LNCAP (cell line): ENCODE measurements around the gene SMU1.

ENCODE experiments used
- TF ChIP-seq, protein P1 (sequence below): fragments of 450-650 bp; IDR thresholded peaks from 2 replicates; pipeline ENCODE4 v1.5.1; 2017; ENCODE audit warnings: mild to moderate bottlenecking

Gene SMU1

DNA sequence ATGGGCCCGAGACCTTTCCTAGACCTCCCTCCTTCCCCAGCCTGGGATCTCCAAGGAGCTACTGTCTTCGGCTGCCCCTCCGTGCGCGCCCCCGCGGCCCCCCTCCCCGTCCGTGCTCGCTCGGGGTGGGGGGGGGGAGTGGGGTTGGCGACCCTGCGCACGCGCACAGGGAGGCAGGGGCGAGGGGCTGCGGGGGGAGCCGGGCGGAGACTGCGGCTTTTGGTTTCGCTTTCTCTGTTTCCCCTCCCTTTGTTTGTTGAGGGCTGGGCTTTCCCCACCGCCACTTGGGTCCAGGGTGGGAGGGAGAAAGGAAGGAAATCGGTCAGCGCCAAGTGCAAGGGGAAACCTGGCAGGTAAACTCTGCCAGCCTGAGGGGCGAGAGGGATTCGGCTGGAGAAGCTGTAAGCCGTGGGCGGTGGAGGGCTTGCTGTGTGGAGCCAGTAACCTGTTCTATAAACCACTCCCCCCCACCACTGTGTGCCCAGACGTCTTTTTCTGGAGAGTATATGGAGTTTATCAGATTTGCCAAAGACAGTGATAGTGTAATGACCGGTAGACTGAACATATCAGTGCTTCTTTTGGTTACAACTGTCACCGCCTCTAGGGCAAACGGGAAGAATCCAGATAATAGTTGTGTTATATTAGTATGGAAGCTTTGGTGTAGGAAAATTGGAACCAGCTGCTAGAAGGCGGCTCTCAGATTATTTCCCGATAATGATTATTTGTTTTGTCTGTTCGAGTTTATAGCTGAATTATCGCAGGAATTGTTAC lies 50.7 kb downstream of the SMU1 start:
- TF ChIP-seq, protein P1, sequence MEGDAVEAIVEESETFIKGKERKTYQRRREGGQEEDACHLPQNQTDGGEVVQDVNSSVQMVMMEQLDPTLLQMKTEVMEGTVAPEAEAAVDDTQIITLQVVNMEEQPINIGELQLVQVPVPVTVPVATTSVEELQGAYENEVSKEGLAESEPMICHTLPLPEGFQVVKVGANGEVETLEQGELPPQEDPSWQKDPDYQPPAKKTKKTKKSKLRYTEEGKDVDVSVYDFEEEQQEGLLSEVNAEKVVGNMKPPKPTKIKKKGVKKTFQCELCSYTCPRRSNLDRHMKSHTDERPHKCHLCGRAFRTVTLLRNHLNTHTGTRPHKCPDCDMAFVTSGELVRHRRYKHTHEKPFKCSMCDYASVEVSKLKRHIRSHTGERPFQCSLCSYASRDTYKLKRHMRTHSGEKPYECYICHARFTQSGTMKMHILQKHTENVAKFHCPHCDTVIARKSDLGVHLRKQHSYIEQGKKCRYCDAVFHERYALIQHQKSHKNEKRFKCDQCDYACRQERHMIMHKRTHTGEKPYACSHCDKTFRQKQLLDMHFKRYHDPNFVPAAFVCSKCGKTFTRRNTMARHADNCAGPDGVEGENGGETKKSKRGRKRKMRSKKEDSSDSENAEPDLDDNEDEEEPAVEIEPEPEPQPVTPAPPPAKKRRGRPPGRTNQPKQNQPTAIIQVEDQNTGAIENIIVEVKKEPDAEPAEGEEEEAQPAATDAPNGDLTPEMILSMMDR, result no peak

DNA sequence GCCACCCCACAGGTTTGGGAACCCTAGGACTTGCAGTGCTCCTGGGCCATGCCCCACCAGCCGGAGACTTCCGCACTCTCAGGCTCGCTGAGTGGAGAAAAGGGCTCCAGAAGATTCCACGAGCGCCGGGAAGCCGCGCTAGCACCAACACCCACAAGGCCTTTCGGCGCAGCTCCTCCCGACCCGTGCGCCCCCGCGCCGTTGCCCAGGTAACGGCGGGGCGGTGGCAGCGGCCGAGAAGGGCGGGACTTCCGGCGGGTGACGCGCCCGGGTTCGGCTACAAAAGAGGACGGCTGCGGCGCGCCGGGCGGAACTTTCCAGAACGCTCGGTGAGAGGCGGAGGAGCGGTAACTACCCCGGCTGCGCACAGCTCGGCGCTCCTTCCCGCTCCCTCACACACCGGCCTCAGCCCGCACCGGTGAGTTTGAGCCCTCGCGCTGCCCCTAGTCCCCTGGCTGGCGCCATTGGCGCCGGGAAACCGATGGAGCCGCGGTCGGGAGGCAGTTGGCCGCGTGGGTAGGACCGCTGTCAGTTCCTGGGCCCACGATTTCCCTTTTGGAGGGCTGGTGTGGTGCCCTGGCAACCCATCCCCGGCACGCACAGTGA lies 51.4 kb downstream of the SMU1 start, which contains the start of gene DNAJA1:
TSS of gene DNAJA1 (plus strand) at position 308 of the 606 bp plus-strand sequence. CDS start 1,212 bp downstream, outside the sequence.
- TF ChIP-seq, protein P1, result no peak

DNA sequence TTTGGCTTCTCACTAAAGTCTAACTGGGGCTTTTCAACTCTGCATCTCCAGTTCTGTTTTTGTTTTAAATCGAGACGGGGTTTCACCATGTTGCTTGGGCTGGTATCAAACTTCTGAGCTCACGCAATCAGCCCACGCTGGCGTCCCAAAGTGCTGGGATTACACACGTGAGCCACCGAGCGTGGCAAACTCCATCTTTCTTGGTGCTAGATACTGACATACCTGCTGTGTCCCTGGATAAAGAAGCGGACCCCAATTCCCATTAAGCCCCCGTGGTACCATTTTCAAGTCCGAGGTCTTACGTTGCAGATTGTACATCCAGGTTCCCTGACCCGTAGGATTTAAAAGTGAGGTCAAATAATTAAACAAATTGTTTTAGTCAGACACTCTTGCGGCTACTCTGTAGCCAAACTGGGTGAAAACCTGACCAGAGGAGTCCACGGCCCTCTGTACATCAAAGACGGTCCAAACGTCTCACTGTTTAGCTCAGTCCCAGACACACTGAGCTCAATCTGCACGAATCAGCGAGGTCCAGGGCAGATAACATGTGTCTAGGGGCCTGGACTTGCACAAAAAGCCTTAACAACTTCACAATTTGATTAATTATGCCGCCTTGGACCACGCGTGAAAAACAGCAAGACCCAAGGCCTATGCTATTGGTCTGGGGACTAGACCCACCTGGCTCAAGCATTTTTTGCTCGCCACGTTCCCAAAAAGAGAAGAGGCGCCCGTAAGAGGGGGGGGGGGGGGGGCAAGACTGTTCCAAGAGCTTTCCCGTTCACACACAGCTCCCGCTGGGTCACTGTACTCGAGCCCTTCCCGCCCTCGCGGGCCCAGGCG lies 52.1 kb downstream of the SMU1 start:
- TF ChIP-seq, protein P1, result no peak

DNA sequence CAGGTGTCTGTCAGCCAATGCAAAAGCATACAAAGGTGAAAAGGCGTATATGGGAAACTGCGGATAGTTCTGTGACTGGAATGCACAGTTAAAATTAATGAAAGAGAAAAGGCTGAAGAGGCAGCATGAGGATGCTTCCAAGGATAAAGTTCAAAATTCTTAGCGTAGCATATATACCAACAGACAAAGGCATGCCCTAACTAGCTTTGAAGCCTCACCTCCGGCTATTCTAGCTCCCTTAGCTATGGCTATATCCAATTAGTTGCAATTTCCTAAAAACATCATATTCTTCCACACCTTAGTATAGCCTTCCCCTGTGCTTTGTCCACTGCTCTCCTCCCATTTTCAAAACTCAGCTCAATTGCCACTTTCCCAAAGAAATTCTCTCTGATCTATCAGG lies 52.8 kb downstream of the SMU1 start:
- TF ChIP-seq, protein P1, result no peak

DNA sequence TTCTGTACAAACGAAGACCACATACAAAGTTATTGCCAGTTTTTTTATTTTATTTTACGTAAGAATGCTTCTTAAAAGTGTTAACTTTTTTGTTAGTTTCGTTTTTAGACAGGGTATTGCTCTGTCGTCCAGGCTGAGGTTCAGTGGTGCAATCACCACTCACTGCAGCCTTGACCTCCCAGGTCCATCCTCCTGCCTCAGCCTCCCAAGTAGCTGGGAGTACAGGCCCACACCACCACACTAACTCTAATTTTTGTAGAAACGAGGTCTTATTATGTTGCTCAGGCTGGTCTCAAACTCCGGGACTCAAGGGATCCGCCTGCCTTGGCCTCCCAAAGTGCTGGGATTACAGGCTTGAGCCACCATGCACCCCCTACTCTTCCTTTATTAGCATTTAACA lies 53.7 kb downstream of the SMU1 start:
- TF ChIP-seq, protein P1, result no peak

DNA sequence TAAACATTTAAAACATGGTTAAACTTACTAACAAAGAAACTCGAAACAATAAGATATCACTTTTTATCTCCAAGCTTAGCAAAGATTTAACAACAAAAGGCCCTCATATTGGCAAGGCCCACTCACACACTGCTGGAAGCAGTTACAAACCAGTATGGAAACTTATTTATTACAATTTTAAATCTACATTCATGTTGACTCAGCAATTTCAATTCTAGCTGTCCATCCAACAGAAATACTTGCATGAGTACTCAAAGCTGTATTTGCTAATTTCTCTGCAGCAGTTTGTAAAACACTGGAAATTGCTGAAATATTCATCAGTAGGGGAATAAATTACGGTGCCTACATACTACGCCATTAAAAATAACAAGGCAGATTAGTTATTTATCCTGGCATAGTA lies 54.2 kb downstream of the SMU1 start:
- TF ChIP-seq, protein P1, result no peak

DNA sequence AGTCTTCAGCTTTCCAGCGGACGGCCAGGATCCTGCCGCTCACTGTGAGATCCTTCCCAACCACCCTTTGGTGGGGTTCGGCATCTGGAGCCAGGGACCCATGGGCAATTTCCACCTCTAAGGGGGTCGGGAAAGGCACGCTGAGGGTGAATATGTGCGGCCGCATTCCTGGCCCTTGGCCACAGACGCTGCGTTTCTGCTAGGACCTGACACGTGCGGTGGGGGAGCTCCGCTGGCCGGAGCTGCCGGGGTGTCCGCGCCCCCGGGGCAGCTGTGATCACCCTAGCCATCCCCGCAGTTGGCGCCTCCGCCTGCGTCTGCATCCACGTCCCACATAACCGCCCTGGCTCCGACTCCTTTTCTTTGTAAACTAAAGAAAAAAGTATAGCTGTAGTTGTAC lies 56.7 kb downstream of the SMU1 start:
- TF ChIP-seq, protein P1, result no peak
